Uterus (tissue), 2 donors: ENCODE measurements around the gene ZNF846.

Experiments
- POLR2A ChIP-seq, 2 donors: fragments of 450-650 bp; IDR thresholded peaks; one replicate each; pipeline ENCODE4 v1.6.1; 2016; ENCODE audit warnings: antibody characterized with exemption in 2 of 2, mild to moderate bottlenecking in 1 of 2, moderate library complexity in 1 of 2
- TF ChIP-seq, protein P1 (sequence below), 4 experiments: fragments of 200-600 bp in 2 of 4; fragments of 450-650 bp in 2 of 4; sonication (generic) in 2 of 4; IDR thresholded peaks; one replicate each; pipeline ENCODE4 v1.5.1; 2016 to 2019; ENCODE audit warnings: antibody characterized with exemption in 4 of 4, mild to moderate bottlenecking in 2 of 4, moderate library complexity in 1 of 4

GRCh38 chr19:9711815-9712214, 56.7 kb downstream of the ZNF846 start:
- TF ChIP-seq, protein P1, sequence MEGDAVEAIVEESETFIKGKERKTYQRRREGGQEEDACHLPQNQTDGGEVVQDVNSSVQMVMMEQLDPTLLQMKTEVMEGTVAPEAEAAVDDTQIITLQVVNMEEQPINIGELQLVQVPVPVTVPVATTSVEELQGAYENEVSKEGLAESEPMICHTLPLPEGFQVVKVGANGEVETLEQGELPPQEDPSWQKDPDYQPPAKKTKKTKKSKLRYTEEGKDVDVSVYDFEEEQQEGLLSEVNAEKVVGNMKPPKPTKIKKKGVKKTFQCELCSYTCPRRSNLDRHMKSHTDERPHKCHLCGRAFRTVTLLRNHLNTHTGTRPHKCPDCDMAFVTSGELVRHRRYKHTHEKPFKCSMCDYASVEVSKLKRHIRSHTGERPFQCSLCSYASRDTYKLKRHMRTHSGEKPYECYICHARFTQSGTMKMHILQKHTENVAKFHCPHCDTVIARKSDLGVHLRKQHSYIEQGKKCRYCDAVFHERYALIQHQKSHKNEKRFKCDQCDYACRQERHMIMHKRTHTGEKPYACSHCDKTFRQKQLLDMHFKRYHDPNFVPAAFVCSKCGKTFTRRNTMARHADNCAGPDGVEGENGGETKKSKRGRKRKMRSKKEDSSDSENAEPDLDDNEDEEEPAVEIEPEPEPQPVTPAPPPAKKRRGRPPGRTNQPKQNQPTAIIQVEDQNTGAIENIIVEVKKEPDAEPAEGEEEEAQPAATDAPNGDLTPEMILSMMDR (IDR thresholded peaks at IDR 0.05) = no peak
- no peak for TF ChIP-seq POLR2A (IDR thresholded peaks at IDR 0.05)
